Measurements from ENCODE around the gene TAF13.
A peak's percentile ranks its signal among the peaks of the same experiment; 100 is the strongest.
"Not testable (repeated sequence)": the region's sequence is repeated elsewhere in the genome, so short reads cannot be mapped to it uniquely, and the experiment has no call there.

Gene TAF13

GRCh38 chr1:109091078-109091838 is 15.5 kb upstream of the TAF13 start:
- peak; percentile 43 for DNase-seq (ENCODE audit: low spot score)

- DNase-seq (ENCODE audit: low spot score) = peak; percentile 82
These were observed 14.6 kb upstream of the TAF13 start, which contains the start of gene TMEM167B for GRCh38 chr1:109090196-109091077. TMEM167B (plus strand) TSS chr1:109090764; CDS start chr1:109090873, 109 bp downstream.

GRCh38 chr1:109089242-109090015 is 13.6 kb upstream of the TAF13 start:
- DNase-seq (ENCODE audit: low spot score) = no peak

DNA sequence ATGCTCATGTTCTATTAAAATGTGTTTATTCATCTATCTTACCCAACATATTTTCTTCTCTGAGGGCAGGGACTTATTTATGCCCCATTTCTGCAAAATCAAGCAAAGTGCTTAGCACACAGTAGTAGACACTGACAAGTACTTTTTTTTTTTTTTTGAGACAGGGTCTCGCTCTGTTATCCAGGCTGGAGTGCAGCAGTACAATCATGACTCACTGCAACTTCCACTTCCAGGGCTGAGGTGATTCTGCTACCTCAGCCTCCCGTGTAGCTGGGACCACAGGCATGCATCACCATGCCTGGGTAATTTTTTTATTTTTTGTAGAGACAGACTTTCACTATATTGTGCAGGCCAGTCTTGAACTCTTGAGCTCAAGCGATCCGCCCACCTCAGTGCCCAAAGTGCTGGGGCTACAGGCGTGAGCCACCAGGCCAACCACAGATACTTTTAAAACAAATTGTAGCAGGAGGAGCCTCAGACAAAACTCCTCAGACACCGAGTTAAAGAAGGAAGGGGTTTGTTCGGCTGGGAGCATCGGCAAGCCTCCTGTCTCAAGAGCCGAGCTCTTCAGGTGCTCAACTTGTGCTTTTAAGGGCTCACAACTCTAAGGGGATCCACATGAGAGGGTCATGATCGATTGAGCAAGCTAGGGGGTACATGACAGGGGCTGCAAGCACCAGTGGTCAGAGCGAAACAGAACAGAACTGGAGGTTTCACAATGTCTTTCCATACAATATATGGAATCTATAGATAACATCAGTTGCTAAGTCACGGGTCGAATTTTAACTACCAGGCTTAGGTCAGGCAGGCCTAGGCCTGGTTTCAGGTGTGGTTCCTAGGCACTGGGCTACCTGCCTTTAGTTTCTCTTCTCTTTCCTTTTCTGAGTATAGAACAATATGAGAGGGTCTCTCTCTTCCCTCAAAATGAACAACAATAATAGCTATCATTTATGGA is 9.0 kb upstream of the TAF13 start:
- DNase-seq (ENCODE audit: low spot score) = no peak

GRCh38 chr1:109083923-109084322 is 8.1 kb upstream of the TAF13 start:
- no peak for DNase-seq (ENCODE audit: low spot score)

GRCh38 chr1:109083501-109083900 is 7.7 kb upstream of the TAF13 start:
- no peak for DNase-seq (ENCODE audit: low spot score)

- no peak for DNase-seq (ENCODE audit: low spot score)
These were observed 4.8 kb upstream of the TAF13 start for GRCh38 chr1:109080441-109081082.

DNA sequence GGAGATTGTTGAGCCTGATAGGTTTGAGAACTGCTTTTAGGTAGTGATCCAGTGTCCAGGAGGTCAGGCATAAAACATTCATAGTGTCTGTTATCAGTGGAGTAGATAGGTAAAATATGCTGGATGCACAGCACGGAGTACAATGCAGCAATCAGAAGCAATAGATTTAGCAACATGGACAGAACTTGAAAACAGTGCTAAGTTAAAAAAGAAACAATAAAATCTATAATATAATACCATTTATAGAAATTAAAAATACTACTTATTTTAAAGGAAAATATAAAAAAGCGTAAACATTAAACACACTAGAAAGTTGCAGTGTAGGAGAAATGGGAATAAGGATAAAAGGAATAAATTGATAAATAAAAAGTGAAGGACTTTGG is 3.4 kb upstream of the TAF13 start:
- DNase-seq (ENCODE audit: low spot score) = no peak

GRCh38 chr1:109078317-109078716 is 2.5 kb upstream of the TAF13 start:
- no peak for DNase-seq (ENCODE audit: low spot score)

DNA sequence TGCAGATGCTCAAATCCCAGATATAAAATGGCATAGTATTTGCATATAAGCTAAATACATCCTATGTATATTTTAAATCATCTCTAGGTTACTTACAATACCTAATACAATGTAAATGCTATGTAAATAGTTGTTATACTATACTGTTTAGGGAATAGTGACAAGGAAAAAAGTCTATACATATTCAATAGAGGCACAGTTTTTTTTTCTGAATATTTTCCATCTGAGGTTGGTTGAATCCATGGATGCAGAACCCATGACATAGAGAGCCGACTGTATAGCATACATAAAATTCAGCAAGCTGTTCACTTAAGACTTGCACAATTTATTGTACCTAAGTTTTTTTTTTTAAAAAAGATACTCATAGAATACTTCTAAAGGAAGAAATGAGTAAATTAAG is 6.5 kb downstream of the TAF13 start:
- DNase-seq (ENCODE audit: low spot score) = no peak

GRCh38 chr1:109067883-109068282 is 7.9 kb downstream of the TAF13 start:
- no peak for DNase-seq (ENCODE audit: low spot score)

DNA sequence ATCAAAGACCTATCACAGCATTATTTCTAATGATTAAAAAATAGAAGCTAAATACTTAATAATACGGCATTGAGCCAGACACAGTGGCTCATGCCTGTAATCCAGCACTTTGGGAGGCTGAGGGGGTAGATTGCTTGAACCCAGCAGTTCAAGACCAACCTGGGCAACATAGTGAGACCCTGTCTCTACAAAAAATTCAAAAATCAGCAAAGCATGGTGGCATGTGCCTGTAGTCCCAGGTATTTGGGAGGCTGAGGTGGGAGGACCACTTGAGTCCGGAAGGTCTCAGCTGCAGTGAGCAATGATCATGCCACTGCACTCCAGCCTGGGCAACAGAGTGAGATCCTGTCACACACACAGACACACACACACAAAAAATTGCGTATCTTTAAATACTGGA is 10.7 kb downstream of the TAF13 start:
- no peak for DNase-seq (ENCODE audit: low spot score)

DNA sequence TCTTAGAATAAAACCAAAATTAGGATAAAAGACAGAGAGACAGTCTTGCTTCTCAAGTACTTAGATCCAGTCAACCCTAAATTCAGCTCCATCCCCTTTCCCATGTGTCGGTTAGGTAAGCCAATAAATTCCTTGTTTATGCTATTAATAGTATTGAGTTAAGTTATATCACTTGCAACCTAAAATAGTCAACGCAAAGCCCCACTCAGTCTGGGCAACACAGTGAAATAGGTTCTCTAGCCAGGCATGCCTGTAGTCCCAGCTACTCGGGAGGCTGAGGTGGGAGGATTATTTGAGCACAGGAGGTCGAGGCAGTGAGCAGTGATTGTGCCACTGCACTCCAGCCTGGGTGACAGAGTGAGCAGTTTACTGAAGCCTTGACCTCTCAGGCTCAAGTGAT is 14.6 kb downstream of the TAF13 start:
- no peak for DNase-seq (ENCODE audit: low spot score)

- DNase-seq (ENCODE audit: low spot score) = no peak
These were observed 15.1 kb downstream of the TAF13 start for GRCh38 chr1:109060707-109061106.

- no peak for DNase-seq (ENCODE audit: low spot score)
These were observed 16.8 kb downstream of the TAF13 start for GRCh38 chr1:109059026-109059425.

DNA sequence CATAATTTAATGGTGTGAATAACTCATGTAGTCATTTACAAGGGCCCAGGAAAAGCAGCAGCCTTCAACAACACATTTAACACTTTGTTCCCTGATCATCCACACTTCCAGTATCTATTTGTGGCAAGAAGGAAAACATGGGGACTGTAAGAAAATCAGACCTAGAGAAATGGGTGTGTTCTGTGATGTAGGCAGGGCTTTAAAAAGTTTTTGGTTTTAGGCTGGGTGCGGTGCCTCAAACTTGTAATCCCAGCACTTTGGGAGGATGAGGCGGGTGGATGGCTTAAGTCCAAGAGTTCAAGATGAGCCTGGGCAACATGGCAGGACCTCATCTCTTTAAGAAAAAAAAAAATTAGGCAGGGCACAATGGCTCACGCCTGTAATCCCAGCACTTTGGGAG is 19.7 kb downstream of the TAF13 start:
- no peak for DNase-seq (ENCODE audit: low spot score)

DNA sequence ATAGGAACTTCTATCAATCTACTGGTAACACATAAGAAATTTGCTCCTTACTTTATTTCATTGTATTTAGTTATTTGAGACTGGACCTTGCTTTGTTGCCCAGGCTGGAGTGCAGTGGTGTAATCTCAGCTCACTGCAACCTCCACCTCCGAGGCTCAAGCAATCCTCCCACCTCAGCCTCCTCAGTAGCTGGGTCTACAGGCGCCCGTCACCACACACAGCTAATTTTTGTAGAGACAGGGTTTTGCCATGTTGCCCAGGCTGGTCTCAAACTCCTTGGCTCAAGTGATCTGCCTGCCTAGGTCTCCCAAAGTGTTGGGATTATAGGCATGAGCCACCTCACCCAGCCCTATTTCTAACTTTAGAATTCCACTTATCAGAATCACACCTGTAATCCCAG is 23.7 kb downstream of the TAF13 start:
- not testable (repeated sequence) for DNase-seq (ENCODE audit: low spot score)

- no peak for DNase-seq (ENCODE audit: low spot score)
These were observed 25.4 kb downstream of the TAF13 start for GRCh38 chr1:109050228-109050995.

DNA sequence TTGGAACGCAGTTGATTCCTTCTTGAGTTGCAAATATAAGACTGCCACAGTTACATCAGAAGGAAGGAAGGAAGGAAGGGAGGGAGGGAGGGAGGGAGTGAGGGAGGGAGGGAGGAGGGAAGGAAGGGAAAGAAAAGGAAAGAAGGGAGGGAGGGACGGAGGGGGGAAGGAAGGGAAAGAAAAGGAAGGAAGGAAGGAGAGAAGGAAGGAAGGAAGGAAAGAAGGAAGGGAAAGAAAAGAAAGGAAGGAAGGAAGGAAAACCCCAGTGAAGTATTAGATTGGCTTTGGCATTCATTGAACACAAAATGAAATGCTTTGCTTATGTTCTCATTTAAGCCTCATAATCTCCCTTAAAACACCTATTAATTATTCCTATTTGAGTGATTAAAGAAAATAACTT is 27.5 kb downstream of the TAF13 start:
- DNase-seq (ENCODE audit: low spot score) = no peak

GRCh38 chr1:109047339-109047738 is 28.5 kb downstream of the TAF13 start:
- no peak for DNase-seq (ENCODE audit: low spot score)
